Hepatocyte (in vitro differentiated cells): Measurements from ENCODE around the gene DOCK3. TPM values are rescaled to one million over a fixed set of nuclear protein-coding genes. Genes with fewer than 3 reads are reported as not detected.

Experiments used
- DNase-seq: peaks from one replicate; pipeline ENCODE4 v3.0.0-alpha.2; 2016; ENCODE audit warnings: low spot score
- H2AFZ ChIP-seq: fragments of 200-600 bp; sonication (generic); 2 replicates; pipeline ENCODE4 v1.6.0; 2016; ENCODE audit warnings: antibody characterized with exemption, mild to moderate bottlenecking
- H3K27ac ChIP-seq: fragments of 200-600 bp; sonication (generic); 2 replicates; pipeline ENCODE4 v1.5.1; 2016; ENCODE audit warnings: mild to moderate bottlenecking
- H3K27me3 ChIP-seq: fragments of 200-600 bp; sonication (generic); 2 replicates; pipeline ENCODE4 v1.6.1; 2016
- H3K36me3 ChIP-seq: fragments of 200-600 bp; sonication (generic); replicated peaks from 2 replicates; pipeline ENCODE4 v1.5.1; 2016; ENCODE audit warnings: low read depth; ENCODE audit not compliant: insufficient read depth
- H3K4me1 ChIP-seq: fragments of 200-600 bp; sonication (generic); 2 replicates; pipeline ENCODE4 v1.5.1; 2016; ENCODE audit warnings: mild to moderate bottlenecking, moderate library complexity; ENCODE audit not compliant: insufficient read depth
- H3K4me2 ChIP-seq: fragments of 200-600 bp; sonication (generic); 2 replicates; pipeline ENCODE4 v1.6.0; 2016
- H3K4me3 ChIP-seq: fragments of 200-600 bp; sonication (generic); 2 replicates; pipeline ENCODE4 v1.5.1; 2016; ENCODE audit warnings: mild to moderate bottlenecking
- H3K79me2 ChIP-seq: fragments of 200-600 bp; sonication (generic); 2 replicates; pipeline ENCODE4 v1.6.0; 2017; ENCODE audit warnings: mild to moderate bottlenecking
- H3K9me2 ChIP-seq: fragments of 200-600 bp; sonication (generic); replicated peaks from 2 replicates; pipeline ENCODE4 v1.6.0; 2017; ENCODE audit warnings: mild to moderate bottlenecking; ENCODE audit not compliant: insufficient read depth
- H3K9me3 ChIP-seq: fragments of 200-600 bp; sonication (generic); 2 replicates; pipeline ENCODE4 v1.5.1; 2016; ENCODE audit warnings: low read depth, mild to moderate bottlenecking
- H4K20me1 ChIP-seq: fragments of 200-600 bp; sonication (generic); 2 replicates; pipeline ENCODE4 v1.6.0; 2016; ENCODE audit warnings: mild to moderate bottlenecking; ENCODE audit not compliant: insufficient read depth, poor library complexity, severe bottlenecking
- EZH2 ChIP-seq: fragments of 200-600 bp; sonication (generic); IDR thresholded peaks from 2 replicates; pipeline ENCODE4 v1.6.1; 2016; ENCODE audit warnings: antibody characterized with exemption, mild to moderate bottlenecking, borderline replicate concordance
- EZH2phosphoT487 ChIP-seq: fragments of 200-600 bp; sonication (generic); IDR thresholded peaks from one replicate; pipeline ENCODE4 v1.6.1; 2018; ENCODE audit warnings: antibody characterized with exemption, mild to moderate bottlenecking, low read depth, moderate library complexity; ENCODE audit not compliant: unreplicated experiment, severe bottlenecking
- WGBS: methylation state at CpG from one replicate; pipeline ENCODE4 v1.1.6; 2016; ENCODE audit warnings: low lambda C conversion rate; ENCODE audit errors: missing lambda C conversion rate; 5-methylcytosine and 5-hydroxymethylcytosine counted together
- polyA plus RNA-seq: library from polyadenylated mRNA; unstranded; fragments of >200 nt; fragmentation: Nextera tagmentation; extraction: Ambion mirVana; gene quantifications from 2 replicates; pipeline ENCODE4 v1.2.1, GENCODE V29; 2016
- total RNA-seq: library from RNA; depleted of rRNA; stranded (reverse); fragments of >200 nt; gene quantifications from 2 replicates; pipeline ENCODE4 v1.2.3, GENCODE V29; 2014
- TF ChIP-seq, protein P1 (sequence below): fragments of 200-600 bp; sonication (generic); IDR thresholded peaks from 2 replicates; pipeline ENCODE4 v1.5.1; 2016; ENCODE audit warnings: antibody characterized with exemption, mild to moderate bottlenecking; ENCODE audit not compliant: poor library complexity

The DOCK3 gene
- total and polyA plus RNA-seq, 2 experiments from 2014 or later = 0.77 to 1.6 TPM

DNA sequence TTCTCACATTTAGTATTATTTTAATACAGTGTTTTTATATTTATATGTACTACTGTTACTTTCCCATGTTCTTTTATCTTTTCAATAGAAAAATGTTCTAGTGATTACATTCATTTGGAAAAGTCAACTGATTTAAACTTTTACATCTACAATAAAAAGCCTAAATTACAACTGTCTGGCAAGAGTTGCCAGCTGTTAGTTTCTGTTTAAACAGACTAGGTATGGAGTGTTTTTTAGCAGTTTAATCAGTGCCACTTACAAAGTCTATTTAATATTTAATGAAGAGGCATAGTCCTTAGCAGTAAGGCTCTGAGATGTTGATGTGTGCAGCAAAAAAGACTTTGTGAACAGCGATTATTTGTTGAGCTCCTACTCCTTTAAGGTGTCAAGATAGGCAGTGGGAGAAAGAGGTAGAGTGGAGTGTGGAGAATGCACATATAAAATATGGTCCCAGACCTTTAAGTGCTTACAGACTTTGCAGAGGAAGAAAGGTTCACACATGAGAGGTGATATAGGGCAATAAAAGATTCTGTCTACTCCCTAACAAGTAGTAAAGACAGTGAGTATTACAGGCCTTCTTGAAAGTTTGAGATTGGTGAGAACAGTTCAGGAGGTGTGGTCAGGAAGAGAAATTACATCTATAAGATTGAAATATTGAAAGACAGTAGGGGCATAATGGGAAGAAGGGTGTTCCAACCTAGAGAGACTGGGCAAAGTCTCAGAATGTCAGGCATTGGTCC, 320.5 kb downstream of the DOCK3 start:
- Histone ChIP-seq H3K9me3 (peaks cover 3% of the 10 kb centered on the region), H3K36me3 (no peaks in the 10 kb centered on the region), H4K20me1 (no peaks in the 10 kb centered on the region), H2AFZ (no peak overlapping the region), H3K4me2 (no peak overlapping the region), H3K4me3 (no peak overlapping the region), H3K4me1 (no peaks in the 10 kb centered on the region), H3K79me2 (no peaks in the 10 kb centered on the region), H3K27ac (no peak overlapping the region), H3K27me3 (no peaks in the 10 kb centered on the region), H3K9me2 (no peaks in the 10 kb centered on the region)
- DNase-seq = no peak
- TF ChIP-seq EZH2phosphoT487 = no peak
- TF ChIP-seq, protein P1, sequence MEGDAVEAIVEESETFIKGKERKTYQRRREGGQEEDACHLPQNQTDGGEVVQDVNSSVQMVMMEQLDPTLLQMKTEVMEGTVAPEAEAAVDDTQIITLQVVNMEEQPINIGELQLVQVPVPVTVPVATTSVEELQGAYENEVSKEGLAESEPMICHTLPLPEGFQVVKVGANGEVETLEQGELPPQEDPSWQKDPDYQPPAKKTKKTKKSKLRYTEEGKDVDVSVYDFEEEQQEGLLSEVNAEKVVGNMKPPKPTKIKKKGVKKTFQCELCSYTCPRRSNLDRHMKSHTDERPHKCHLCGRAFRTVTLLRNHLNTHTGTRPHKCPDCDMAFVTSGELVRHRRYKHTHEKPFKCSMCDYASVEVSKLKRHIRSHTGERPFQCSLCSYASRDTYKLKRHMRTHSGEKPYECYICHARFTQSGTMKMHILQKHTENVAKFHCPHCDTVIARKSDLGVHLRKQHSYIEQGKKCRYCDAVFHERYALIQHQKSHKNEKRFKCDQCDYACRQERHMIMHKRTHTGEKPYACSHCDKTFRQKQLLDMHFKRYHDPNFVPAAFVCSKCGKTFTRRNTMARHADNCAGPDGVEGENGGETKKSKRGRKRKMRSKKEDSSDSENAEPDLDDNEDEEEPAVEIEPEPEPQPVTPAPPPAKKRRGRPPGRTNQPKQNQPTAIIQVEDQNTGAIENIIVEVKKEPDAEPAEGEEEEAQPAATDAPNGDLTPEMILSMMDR = no peak
- no peak for TF ChIP-seq EZH2
- 86% methylated on average over 1 of the region's 1 CpG for WGBS

DNA sequence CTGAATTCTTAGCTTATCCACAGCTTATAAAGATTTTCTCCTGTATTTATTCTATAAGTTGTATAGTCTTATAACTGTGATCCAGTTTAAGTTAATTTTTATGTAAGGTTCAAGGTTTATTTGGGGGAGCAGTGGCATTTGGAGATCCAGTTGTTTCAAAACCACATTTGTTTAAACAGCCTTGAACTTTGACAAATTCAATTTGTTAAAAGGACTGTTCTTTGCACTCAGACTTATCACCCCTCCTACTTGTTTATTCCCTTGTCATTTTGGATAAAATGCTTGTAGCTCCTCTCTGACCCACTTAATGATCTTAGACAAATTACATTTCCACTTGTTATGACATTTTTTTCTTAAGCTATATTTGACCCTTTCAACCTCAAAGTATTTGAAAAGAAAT, 327.8 kb downstream of the DOCK3 start:
- Histone ChIP-seq H3K4me1 (no peaks in the 10 kb centered on the region), H3K4me3 (no peak overlapping the region), H3K4me2 (no peak overlapping the region), H3K36me3 (no peaks in the 10 kb centered on the region), H3K79me2 (no peaks in the 10 kb centered on the region), H3K27me3 (no peaks in the 10 kb centered on the region), H3K9me3 (no peaks in the 10 kb centered on the region), H2AFZ (no peak overlapping the region), H4K20me1 (no peaks in the 10 kb centered on the region), H3K9me2 (no peaks in the 10 kb centered on the region), H3K27ac (no peak overlapping the region)
- TF ChIP-seq EZH2phosphoT487 = no peak
- TF ChIP-seq, protein P1 = no peak
- no peak for TF ChIP-seq EZH2
- no peak for DNase-seq

DNA sequence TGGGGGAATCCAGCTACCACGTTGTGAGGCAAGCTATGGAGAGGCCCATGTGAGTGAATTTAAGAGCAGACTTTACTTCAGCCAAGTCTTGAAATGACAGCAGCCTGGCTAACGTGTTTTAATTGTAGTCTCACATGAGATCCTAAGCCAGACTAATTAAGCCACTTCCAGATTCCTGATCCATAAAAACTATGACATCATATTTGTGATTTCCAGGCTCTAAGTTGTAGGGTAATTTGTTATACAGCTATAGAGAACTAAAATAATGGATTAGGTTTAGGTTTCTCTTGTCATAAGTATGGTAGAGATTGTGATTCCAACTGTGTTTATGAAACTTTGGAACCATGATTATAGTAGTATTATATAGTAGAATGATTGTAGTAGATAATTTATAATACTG, 329.5 kb downstream of the DOCK3 start:
- Histone ChIP-seq H3K4me2 (no peak overlapping the region), H3K9me2 (no peaks in the 10 kb centered on the region), H3K4me1 (no peaks in the 10 kb centered on the region), H3K36me3 (no peaks in the 10 kb centered on the region), H3K9me3 (no peaks in the 10 kb centered on the region), H4K20me1 (no peaks in the 10 kb centered on the region), H3K27me3 (no peaks in the 10 kb centered on the region), H3K79me2 (no peaks in the 10 kb centered on the region), H3K4me3 (no peak overlapping the region), H3K27ac (no peak overlapping the region), H2AFZ (no peak overlapping the region)
- no peak for TF ChIP-seq EZH2phosphoT487
- TF ChIP-seq EZH2 = no peak
- TF ChIP-seq, protein P1 = no peak
- 69% methylated on average over 2 of the region's 2 CpGs for WGBS
- no peak for DNase-seq
